Natural killer cell (primary cell): ENCODE results near the gene TCP11. TPM values are rescaled to one million over a fixed set of nuclear protein-coding genes. Genes with fewer than 3 reads are reported as not detected.

Source experiments
- ATAC-seq, 3 donors: fragments of 150-1000 bp in 2 of 3; fragments of 200-7000 bp in 1 of 3; cut with Tn5 transposase; 1 replicate in 1 of 3; 2 replicates in 2 of 3; pipeline ENCODE4 v1.10.0; 2021; ENCODE audit warnings: mild to moderate bottlenecking in 2 of 3, moderate library complexity in 2 of 3
- DNase-seq, 2 donors: peaks; one replicate each; pipeline versions ENCODE4 v3.0.0 to v3.0.0-alpha.2; 2013 to 2021; ENCODE audit warnings: mixed read lengths in 1 of 2
- H3K27ac ChIP-seq: one replicate; pipeline ENCODE4 v1.5.1; 2013; ENCODE audit warnings: mild to moderate bottlenecking, low read length
- H3K27me3 ChIP-seq: one replicate; pipeline ENCODE4 v1.6.1; 2013; ENCODE audit warnings: low read length; ENCODE audit not compliant: control insufficient read depth, insufficient read depth
- H3K36me3 ChIP-seq: one replicate; pipeline ENCODE4 v1.6.1; 2013; ENCODE audit warnings: low read length; ENCODE audit not compliant: control insufficient read depth, insufficient read depth
- H3K4me1 ChIP-seq: one replicate; pipeline ENCODE4 v1.6.1; 2013; ENCODE audit warnings: low read length; ENCODE audit not compliant: control insufficient read depth, insufficient read depth
- H3K4me3 ChIP-seq: one replicate; pipeline ENCODE4 v1.5.1; 2013; ENCODE audit warnings: low read length
- H3K9me3 ChIP-seq: one replicate; pipeline ENCODE4 v1.6.1; 2013; ENCODE audit warnings: low read length; ENCODE audit not compliant: control insufficient read depth, insufficient read depth
- H3K27ac Mint-ChIP-seq, 2 donors: one replicate each; pipeline ENCODE4 v1.8.0; 2022; ENCODE audit warnings: mild to moderate bottlenecking in 2 of 2, mixed read lengths in 2 of 2, moderate library complexity in 1 of 2
- H3K27me3 Mint-ChIP-seq, 2 donors: one replicate each; pipeline ENCODE4 v1.8.0; 2022; ENCODE audit warnings: low read depth in 2 of 2, mixed read lengths in 2 of 2
- H3K36me3 Mint-ChIP-seq: one replicate; pipeline ENCODE4 v1.8.0; 2022; ENCODE audit warnings: mixed read lengths
- H3K4me1 Mint-ChIP-seq, 2 donors: one replicate each; pipeline ENCODE4 v1.8.0; 2022; ENCODE audit warnings: mixed read lengths in 2 of 2
- H3K4me3 Mint-ChIP-seq: one replicate; pipeline ENCODE4 v1.8.0; 2022; ENCODE audit warnings: mild to moderate bottlenecking, moderate library complexity, mixed read lengths
- H3K9me3 Mint-ChIP-seq, 2 donors: one replicate each; pipeline ENCODE4 v1.8.0; 2022; ENCODE audit warnings: mixed read lengths in 2 of 2
- CTCF ChIP-seq: fragments of 200-600 bp; IDR thresholded peaks from one replicate; pipeline ENCODE4 v1.8.0; 2022; ENCODE audit warnings: antibody characterized with exemption
- WGBS: methylation state at CpG from one replicate; pipeline ENCODE4 v1.1.7; 2013; ENCODE audit warnings: missing lambda C conversion rate; ENCODE audit not compliant: insufficient coverage; 5-methylcytosine and 5-hydroxymethylcytosine counted together
- intact Hi-C: fragments of 100-400 bp; cut with micrococcal nuclease; formaldehyde crosslinking; loops from one replicate; pipeline ENCODE4 v1.14.2; 2022
- total RNA-seq, 4 donors: library from RNA; stranded (reverse); fragments of 120-200 nt in 1 of 4; gene quantifications; one replicate each; pipeline versions ENCODE4 v1.2.3 to v1.2.4, GENCODE V29; 2013 to 2022

The TCP11 gene
- total RNA-seq, 3 donors from 2014 or later (not counting 1 experiment from before 2014, with no cell fraction given), result not detected

GRCh38 chr6:35174088-35174434 is 32.9 kb upstream of the TCP11 start:
- Mint-ChIP-seq H3K27me3 (peaks cover 17% of the 10 kb centered on the region in 2 donors), H3K4me1 (peaks cover 5 to 13% of the 10 kb centered on the region in 2 donors), H3K36me3 (no peaks in the 10 kb centered on the region), H3K9me3 (peaks cover 3 to 5% of the 10 kb centered on the region in 2 donors), H3K4me3 (no peak overlapping the region), H3K27ac (no peak overlapping the region)
- no peaks in the 10 kb centered on the region for H3K36me3 ChIP-seq
- WGBS, result 41% methylated on average over 2 of the region's 2 CpGs
- ATAC-seq (no peak), DNase-seq (no peak)
- TF ChIP-seq CTCF, result no peak
- intact Hi-C loops, result no loop called here
- H3K27ac ChIP-seq, result no peak overlapping the region
- H3K4me3 ChIP-seq, result no peak overlapping the region
- no peaks in the 10 kb centered on the region for H3K27me3 ChIP-seq
- no peaks in the 10 kb centered on the region for H3K4me1 ChIP-seq
- H3K9me3 ChIP-seq, result no peaks in the 10 kb centered on the region

- peaks cover 3 to 5% of the 10 kb centered on the region in 2 donors for H3K9me3 Mint-ChIP-seq
- H3K4me3 Mint-ChIP-seq, result no peak overlapping the region
- Histone ChIP-seq H3K4me3 (no peak overlapping the region), H3K36me3 (no peaks in the 10 kb centered on the region), H3K4me1 (no peaks in the 10 kb centered on the region), H3K27ac (no peak overlapping the region), H3K9me3 (no peaks in the 10 kb centered on the region), H3K27me3 (no peaks in the 10 kb centered on the region)
- WGBS, result 65% methylated on average over 7 of the region's 7 CpGs
- no peak for DNase-seq
- no peak for ATAC-seq
- intact Hi-C loops, result no loop called here
- TF ChIP-seq CTCF, result no peak
- peaks cover 5 to 13% of the 10 kb centered on the region in 2 donors for H3K4me1 Mint-ChIP-seq
- peaks cover 17% of the 10 kb centered on the region in 2 donors for H3K27me3 Mint-ChIP-seq
- no peak overlapping the region for H3K27ac Mint-ChIP-seq
- no peaks in the 10 kb centered on the region for H3K36me3 Mint-ChIP-seq
These were observed 32.4 kb upstream of the TCP11 start for GRCh38 chr6:35173427-35174087.

- ATAC-seq, result no peak
- no peak overlapping the region for H3K27ac ChIP-seq
These were observed 31.9 kb upstream of the TCP11 start for GRCh38 chr6:35173044-35173426.

More at GRCh38 chr6:35173044-35173426, 31.9 kb upstream of the TCP11 start:
- H3K9me3 Mint-ChIP-seq, result peaks cover 3 to 5% of the 10 kb centered on the region in 2 donors
- no peaks in the 10 kb centered on the region for H3K27me3 ChIP-seq
- no peak overlapping the region for H3K27ac Mint-ChIP-seq
- H3K4me3 ChIP-seq, result no peak overlapping the region
- no peak for DNase-seq
- no peaks in the 10 kb centered on the region for H3K9me3 ChIP-seq
- H3K4me3 Mint-ChIP-seq, result no peak overlapping the region
- H3K27me3 Mint-ChIP-seq, result peaks cover 17% of the 10 kb centered on the region in 2 donors
- TF ChIP-seq CTCF, result no peak
- 89% methylated on average over 5 of the region's 5 CpGs for WGBS
- H3K36me3 Mint-ChIP-seq, result no peaks in the 10 kb centered on the region
- intact Hi-C loops, result no loop called here
- peaks cover 5 to 13% of the 10 kb centered on the region in 2 donors for H3K4me1 Mint-ChIP-seq
- H3K36me3 ChIP-seq, result no peaks in the 10 kb centered on the region
- H3K4me1 ChIP-seq, result no peaks in the 10 kb centered on the region
